Loucy (cell line): ENCODE data around the gene ATF6.

Source experiments
- H2AFZ ChIP-seq: fragments of 200-600 bp; sonication (generic); 2 replicates; pipeline ENCODE4 v1.6.0; 2016; ENCODE audit warnings: antibody characterized with exemption, mild to moderate bottlenecking, low read length, moderate library complexity
- H3F3A ChIP-seq: fragments of 200-600 bp; 2 replicates; pipeline ENCODE4 v1.6.0; 2016; ENCODE audit warnings: antibody characterized with exemption, low read depth, mild to moderate bottlenecking
- H3K27me3 ChIP-seq: fragments of 200-600 bp; sonication (generic); 2 replicates; pipeline ENCODE4 v1.6.1; 2014; ENCODE audit warnings: low read length, mild to moderate bottlenecking; ENCODE audit not compliant: insufficient read depth, poor library complexity, severe bottlenecking
- H3K36me3 ChIP-seq: fragments of 200-600 bp; sonication (generic); 2 replicates; pipeline ENCODE4 v1.6.1; 2016; ENCODE audit warnings: low read length; ENCODE audit not compliant: insufficient read depth
- H3K4me1 ChIP-seq: fragments of 200-600 bp; sonication (generic); 2 replicates; pipeline ENCODE4 v1.5.1; 2014; ENCODE audit warnings: low read length, mild to moderate bottlenecking; ENCODE audit not compliant: insufficient read depth, poor library complexity, severe bottlenecking
- H3K4me2 ChIP-seq: fragments of 200-600 bp; sonication (generic); 2 replicates; pipeline ENCODE4 v1.6.0; 2014; ENCODE audit warnings: antibody characterized with exemption, low read length, low read depth, mild to moderate bottlenecking; ENCODE audit not compliant: poor library complexity, severe bottlenecking
- H3K4me3 ChIP-seq: fragments of 200-600 bp; sonication (generic); 2 replicates; pipeline ENCODE4 v1.5.1; 2014; ENCODE audit warnings: low read length, mild to moderate bottlenecking, mixed read lengths; ENCODE audit not compliant: poor library complexity, severe bottlenecking
- H3K79me2 ChIP-seq: fragments of 200-600 bp; sonication (generic); 2 replicates; pipeline ENCODE4 v1.6.1; 2014; ENCODE audit warnings: low read length; ENCODE audit not compliant: insufficient read depth
- H3K9ac ChIP-seq: fragments of 200-600 bp; sonication (generic); 2 replicates; pipeline ENCODE4 v1.6.0; 2014; ENCODE audit warnings: mild to moderate bottlenecking, low read depth, low read length, moderate library complexity; ENCODE audit not compliant: poor library complexity, severe bottlenecking
- H3K9me2 ChIP-seq: fragments of 200-600 bp; sonication (generic); replicated peaks from 2 replicates; pipeline ENCODE4 v1.6.1; 2016; ENCODE audit warnings: low read depth, low read length, mixed read lengths
- H3K9me3 ChIP-seq: fragments of 200-600 bp; sonication (generic); 2 replicates; pipeline ENCODE4 v1.6.1; 2014; ENCODE audit warnings: mild to moderate bottlenecking, antibody characterized with exemption, low read length, low read depth; ENCODE audit not compliant: insufficient read depth
- H4K20me1 ChIP-seq: fragments of 200-600 bp; sonication (generic); 2 replicates; pipeline ENCODE4 v1.6.0; 2014; ENCODE audit warnings: antibody characterized with exemption, low read length, mild to moderate bottlenecking; ENCODE audit not compliant: insufficient read depth, poor library complexity, severe bottlenecking
- CTCF ChIP-seq: fragments of 200-600 bp; sonication (generic); conservative IDR thresholded peaks from 2 replicates; pipeline ENCODE4 v1.5.1; 2014; ENCODE audit warnings: mild to moderate bottlenecking, antibody characterized with exemption, low read length
- EZH2phosphoT487 ChIP-seq: fragments of 200-600 bp; IDR thresholded peaks from 2 replicates; pipeline ENCODE4 v1.6.1; 2018; ENCODE audit warnings: antibody characterized with exemption, mild to moderate bottlenecking, moderate library complexity, borderline replicate concordance

Gene ATF6

GRCh38 chr1:161799792-161800191 lies 33.7 kb downstream of the ATF6 start:
- Histone ChIP-seq H3K4me1 (no peaks in the 10 kb centered on the region), H3K4me3 (no peak overlapping the region), H3K27me3 (no peaks in the 10 kb centered on the region), H3F3A (no peaks in the 10 kb centered on the region), H3K9ac (no peak overlapping the region), H3K9me2 (no peaks in the 10 kb centered on the region), H2AFZ (no peak overlapping the region), H4K20me1 (no peaks in the 10 kb centered on the region), H3K4me2 (no peak overlapping the region), H3K36me3 (peaks cover 91% of the 10 kb centered on the region), H3K79me2 (no peaks in the 10 kb centered on the region), H3K9me3 (no peaks in the 10 kb centered on the region)
- TF ChIP-seq EZH2phosphoT487 (no peak), CTCF (no peak)

- no peaks in the 10 kb centered on the region for H3K79me2 ChIP-seq
- H3F3A ChIP-seq, result no peaks in the 10 kb centered on the region
- H2AFZ ChIP-seq, result no peak overlapping the region
- H3K4me3 ChIP-seq, result no peak overlapping the region
- H3K9ac ChIP-seq, result no peak overlapping the region
- H3K9me3 ChIP-seq, result no peaks in the 10 kb centered on the region
- no peak overlapping the region for H3K4me2 ChIP-seq
- no peaks in the 10 kb centered on the region for H3K4me1 ChIP-seq
- peaks cover 82% of the 10 kb centered on the region for H3K36me3 ChIP-seq
- H3K27me3 ChIP-seq, result no peaks in the 10 kb centered on the region
- no peaks in the 10 kb centered on the region for H4K20me1 ChIP-seq
- TF ChIP-seq EZH2phosphoT487, result no peak
- no peak for TF ChIP-seq CTCF
- no peaks in the 10 kb centered on the region for H3K9me2 ChIP-seq
These were observed 35.8 kb downstream of the ATF6 start for GRCh38 chr1:161801955-161802354.

GRCh38 chr1:161803181-161803580 lies 37.1 kb downstream of the ATF6 start:
- TF ChIP-seq EZH2phosphoT487, result no peak
- TF ChIP-seq CTCF, result no peak
- Histone ChIP-seq H3K4me3 (no peak overlapping the region), H2AFZ (no peak overlapping the region), H3K27me3 (no peaks in the 10 kb centered on the region), H3K4me1 (peaks cover 6% of the 10 kb centered on the region), H3K79me2 (no peaks in the 10 kb centered on the region), H4K20me1 (no peaks in the 10 kb centered on the region), H3K36me3 (peaks cover 72% of the 10 kb centered on the region), H3K9me2 (no peaks in the 10 kb centered on the region), H3K4me2 (no peak overlapping the region), H3K9me3 (no peaks in the 10 kb centered on the region), H3F3A (no peaks in the 10 kb centered on the region; the same call in 1 of the 2 replicates), H3K9ac (no peak overlapping the region)
